ENCODE measurements around the gene PDE10A.

PDE10A gene

GRCh38 chr6:165649166-165650137 is 13.6 kb downstream of the PDE10A start:
- H3K4me3 ChIP-seq (ENCODE audit: low read depth, low read length): no peak overlapping the region
- no peaks in the 10 kb centered on the region for H3K9me3 ChIP-seq (ENCODE audit: control insufficient read depth, insufficient read depth, low read length)
- no peak overlapping the region for H3K9ac ChIP-seq (ENCODE audit: low read depth, low read length)
- H3K4me1 ChIP-seq (ENCODE audit: control insufficient read depth, insufficient read depth, low read length): no peaks in the 10 kb centered on the region
- H3K27me3 ChIP-seq (ENCODE audit: control insufficient read depth, insufficient read depth, low read length): no peaks in the 10 kb centered on the region
- H3K36me3 ChIP-seq (ENCODE audit: control insufficient read depth, insufficient read depth, low read length): no peaks in the 10 kb centered on the region

DNA sequence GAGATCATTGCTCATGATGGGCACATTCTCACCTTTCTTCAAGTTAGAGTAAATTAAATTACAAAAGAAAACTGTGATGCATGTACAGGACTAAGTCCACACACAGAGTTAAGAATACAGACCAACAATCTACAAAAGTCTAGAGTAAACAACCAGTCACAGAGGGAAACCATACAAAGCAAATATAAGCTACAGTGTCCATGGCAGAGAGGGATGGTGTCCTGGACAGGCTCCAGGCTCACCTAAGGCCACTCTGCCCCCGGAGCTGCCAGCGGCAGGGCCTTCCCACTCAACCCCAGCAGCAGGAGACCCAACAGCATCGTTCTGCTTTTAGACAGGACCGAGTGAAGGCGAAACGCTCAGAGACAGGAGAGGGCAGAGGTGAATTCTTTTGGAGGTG is 16.0 kb downstream of the PDE10A start:
- Histone ChIP-seq H3K9ac (ENCODE audit: low read depth, low read length) (no peak overlapping the region), H3K4me3 (ENCODE audit: low read depth, low read length) (no peak overlapping the region), H3K36me3 (ENCODE audit: control insufficient read depth, insufficient read depth, low read length) (no peaks in the 10 kb centered on the region)

DNA sequence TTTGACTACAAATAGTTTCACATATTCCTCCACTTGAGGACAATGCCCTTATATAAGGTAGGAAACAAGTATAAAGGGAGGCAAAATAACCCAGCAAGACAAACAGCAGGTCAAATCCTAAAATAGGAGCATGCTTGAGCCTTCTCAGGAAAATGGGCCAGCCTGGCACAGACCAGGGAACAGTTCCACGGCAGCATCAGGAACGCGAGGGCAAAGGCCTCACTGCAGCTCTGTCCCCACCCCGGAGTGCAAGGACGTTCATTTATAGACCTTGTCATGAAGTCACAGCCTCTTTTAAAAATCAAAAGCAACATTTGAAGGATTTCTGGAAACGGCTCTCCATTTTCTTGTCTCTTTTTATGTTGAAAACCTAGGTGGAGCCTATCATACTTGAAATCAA is 17.1 kb downstream of the PDE10A start:
- Histone ChIP-seq H3K36me3 (ENCODE audit: control insufficient read depth, insufficient read depth, low read length) (no peaks in the 10 kb centered on the region), H3K4me3 (ENCODE audit: low read depth, low read length) (no peak overlapping the region), H3K4me1 (ENCODE audit: control insufficient read depth, insufficient read depth, low read length) (no peaks in the 10 kb centered on the region), H3K9ac (ENCODE audit: low read depth, low read length) (no peak overlapping the region), H3K9me3 (ENCODE audit: control insufficient read depth, insufficient read depth, low read length) (no peaks in the 10 kb centered on the region), H3K27me3 (ENCODE audit: control insufficient read depth, insufficient read depth, low read length) (no peaks in the 10 kb centered on the region)

More for the DNA sequence above, 16.0 kb downstream of the PDE10A start:
- Histone ChIP-seq H3K4me1 (ENCODE audit: control insufficient read depth, insufficient read depth, low read length) (no peaks in the 10 kb centered on the region), H3K27me3 (ENCODE audit: control insufficient read depth, insufficient read depth, low read length) (no peaks in the 10 kb centered on the region), H3K9me3 (ENCODE audit: control insufficient read depth, insufficient read depth, low read length) (no peaks in the 10 kb centered on the region)

DNA sequence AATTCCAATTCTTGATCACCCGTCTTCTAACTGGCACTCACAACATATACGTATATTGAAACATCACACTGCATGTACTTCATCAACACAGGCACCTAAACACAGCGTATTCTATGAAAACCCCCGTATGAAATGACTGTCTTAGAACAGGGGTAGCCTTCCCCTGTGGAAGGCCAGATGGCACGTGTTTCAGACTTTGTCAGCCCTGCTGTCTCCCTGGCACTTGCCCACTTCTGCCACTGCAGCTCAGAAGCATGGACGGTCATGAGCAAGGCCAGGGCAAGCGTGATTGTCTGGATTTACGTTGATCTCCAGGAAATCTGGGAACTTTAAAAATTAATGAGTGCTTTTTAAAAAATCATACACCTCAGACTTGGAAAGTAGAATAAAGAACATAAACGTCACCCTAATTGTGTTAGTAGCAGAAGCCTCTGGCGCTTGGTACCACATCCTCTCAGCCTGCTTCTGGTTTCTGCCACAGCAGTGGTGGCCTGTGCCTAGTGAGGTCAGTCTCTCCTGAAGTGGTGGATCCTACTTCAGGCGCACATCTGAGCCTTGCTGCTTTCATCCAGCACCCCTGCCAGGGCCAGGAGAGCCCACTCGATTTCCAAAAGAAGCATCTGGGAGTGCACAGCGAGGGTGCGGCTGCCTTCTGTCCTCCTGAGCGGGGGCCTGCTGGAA is 18.3 kb downstream of the PDE10A start:
- Histone ChIP-seq H3K27me3 (ENCODE audit: control insufficient read depth, insufficient read depth, low read length) (no peaks in the 10 kb centered on the region), H3K9me3 (ENCODE audit: control insufficient read depth, insufficient read depth, low read length) (no peaks in the 10 kb centered on the region), H3K4me3 (ENCODE audit: low read depth, low read length) (no peak overlapping the region)

GRCh38 chr6:165643015-165643414 is 20.0 kb downstream of the PDE10A start:
- no peak overlapping the region for H3K9ac ChIP-seq (ENCODE audit: low read depth, low read length)
- peaks cover 4% of the 10 kb centered on the region for H3K4me1 ChIP-seq (ENCODE audit: control insufficient read depth, insufficient read depth, low read length)
- no peaks in the 10 kb centered on the region for H3K27me3 ChIP-seq (ENCODE audit: control insufficient read depth, insufficient read depth, low read length)
- no peak overlapping the region for H3K4me3 ChIP-seq (ENCODE audit: low read depth, low read length)
- no peaks in the 10 kb centered on the region for H3K9me3 ChIP-seq (ENCODE audit: control insufficient read depth, insufficient read depth, low read length)
- no peaks in the 10 kb centered on the region for H3K36me3 ChIP-seq (ENCODE audit: control insufficient read depth, insufficient read depth, low read length)

More for the DNA sequence above, 18.3 kb downstream of the PDE10A start:
- Histone ChIP-seq H3K9ac (ENCODE audit: low read depth, low read length) (no peak overlapping the region), H3K36me3 (ENCODE audit: control insufficient read depth, insufficient read depth, low read length) (no peaks in the 10 kb centered on the region), H3K4me1 (ENCODE audit: control insufficient read depth, insufficient read depth, low read length) (no peaks in the 10 kb centered on the region)

GRCh38 chr6:165641672-165642156 is 21.3 kb downstream of the PDE10A start:
- Histone ChIP-seq H3K27me3 (ENCODE audit: control insufficient read depth, insufficient read depth, low read length) (no peaks in the 10 kb centered on the region), H3K36me3 (ENCODE audit: control insufficient read depth, insufficient read depth, low read length) (no peaks in the 10 kb centered on the region), H3K9me3 (ENCODE audit: control insufficient read depth, insufficient read depth, low read length) (no peaks in the 10 kb centered on the region), H3K4me3 (ENCODE audit: low read depth, low read length) (no peak overlapping the region), H3K9ac (ENCODE audit: low read depth, low read length) (no peak overlapping the region), H3K4me1 (ENCODE audit: control insufficient read depth, insufficient read depth, low read length) (peaks cover 13% of the 10 kb centered on the region)

DNA sequence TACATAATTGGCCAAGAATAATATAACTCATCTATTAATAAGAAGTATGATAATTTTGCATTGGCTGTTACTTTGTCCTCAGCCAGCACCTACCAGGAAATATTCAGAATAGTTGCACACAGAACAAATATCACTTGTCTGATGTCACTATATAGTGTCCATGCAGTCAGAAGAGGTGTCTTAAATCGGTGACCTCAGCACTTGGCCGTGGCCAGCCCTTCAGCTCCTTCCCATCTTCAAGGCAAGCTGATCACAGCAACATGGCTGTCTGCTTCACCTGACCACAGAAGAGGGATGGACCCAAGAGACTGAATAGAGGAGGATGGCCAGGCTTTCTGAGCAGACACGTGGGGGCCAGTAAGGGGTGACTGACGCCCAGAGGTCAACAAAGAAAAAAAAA is 22.2 kb downstream of the PDE10A start:
- Histone ChIP-seq H3K4me1 (ENCODE audit: control insufficient read depth, insufficient read depth, low read length) (peaks cover 21% of the 10 kb centered on the region), H3K36me3 (ENCODE audit: control insufficient read depth, insufficient read depth, low read length) (no peaks in the 10 kb centered on the region), H3K4me3 (ENCODE audit: low read depth, low read length) (no peak overlapping the region), H3K9ac (ENCODE audit: low read depth, low read length) (no peak overlapping the region), H3K9me3 (ENCODE audit: control insufficient read depth, insufficient read depth, low read length) (no peaks in the 10 kb centered on the region), H3K27me3 (ENCODE audit: control insufficient read depth, insufficient read depth, low read length) (no peaks in the 10 kb centered on the region)

GRCh38 chr6:165638530-165638929 is 24.5 kb downstream of the PDE10A start:
- Histone ChIP-seq H3K4me3 (ENCODE audit: low read depth, low read length) (no peak overlapping the region), H3K36me3 (ENCODE audit: control insufficient read depth, insufficient read depth, low read length) (no peaks in the 10 kb centered on the region), H3K4me1 (ENCODE audit: control insufficient read depth, insufficient read depth, low read length) (peaks cover 22% of the 10 kb centered on the region), H3K9me3 (ENCODE audit: control insufficient read depth, insufficient read depth, low read length) (no peaks in the 10 kb centered on the region), H3K27me3 (ENCODE audit: control insufficient read depth, insufficient read depth, low read length) (no peaks in the 10 kb centered on the region), H3K9ac (ENCODE audit: low read depth, low read length) (no peak overlapping the region)

- Histone ChIP-seq H3K36me3 (ENCODE audit: control insufficient read depth, insufficient read depth, low read length) (no peaks in the 10 kb centered on the region), H3K4me3 (ENCODE audit: low read depth, low read length) (no peak overlapping the region), H3K9ac (ENCODE audit: low read depth, low read length) (no peak overlapping the region), H3K9me3 (ENCODE audit: control insufficient read depth, insufficient read depth, low read length) (no peaks in the 10 kb centered on the region), H3K4me1 (ENCODE audit: control insufficient read depth, insufficient read depth, low read length) (peaks cover 22% of the 10 kb centered on the region), H3K27me3 (ENCODE audit: control insufficient read depth, insufficient read depth, low read length) (no peaks in the 10 kb centered on the region)
Measured at GRCh38 chr6:165637586-165637985, 25.5 kb downstream of the PDE10A start.

GRCh38 chr6:165636402-165637048 is 26.5 kb downstream of the PDE10A start:
- H3K4me1 ChIP-seq (ENCODE audit: control insufficient read depth, insufficient read depth, low read length): peaks cover 22% of the 10 kb centered on the region
- no peaks in the 10 kb centered on the region for H3K27me3 ChIP-seq (ENCODE audit: control insufficient read depth, insufficient read depth, low read length)
- peak overlapping the region; percentile 6 for H3K4me3 ChIP-seq (ENCODE audit: low read depth, low read length)
- H3K9me3 ChIP-seq (ENCODE audit: control insufficient read depth, insufficient read depth, low read length): no peaks in the 10 kb centered on the region
- no peaks in the 10 kb centered on the region for H3K36me3 ChIP-seq (ENCODE audit: control insufficient read depth, insufficient read depth, low read length)
- no peak overlapping the region for H3K9ac ChIP-seq (ENCODE audit: low read depth, low read length)

GRCh38 chr6:165635965-165636364 is 27.1 kb downstream of the PDE10A start:
- Histone ChIP-seq H3K9ac (ENCODE audit: low read depth, low read length) (no peak overlapping the region), H3K9me3 (ENCODE audit: control insufficient read depth, insufficient read depth, low read length) (no peaks in the 10 kb centered on the region), H3K4me3 (ENCODE audit: low read depth, low read length) (no peak overlapping the region)

More at GRCh38 chr6:165635965-165636364, 27.1 kb downstream of the PDE10A start:
- H3K36me3 ChIP-seq (ENCODE audit: control insufficient read depth, insufficient read depth, low read length): no peaks in the 10 kb centered on the region
- H3K27me3 ChIP-seq (ENCODE audit: control insufficient read depth, insufficient read depth, low read length): no peaks in the 10 kb centered on the region
- peaks cover 22% of the 10 kb centered on the region for H3K4me1 ChIP-seq (ENCODE audit: control insufficient read depth, insufficient read depth, low read length)

All from iPS-15b (cell line).